Stimulated activated naive CD8-positive, alpha-beta T cell treated with anti-CD3 and anti-CD28 coated beads, Interleukin-15, Interleukin-2, amounts not matched to agents 100 ng/mL and 50 ng/mL, for 24 hours (primary cell): ENCODE data around the gene PBX3.
A peak's percentile ranks its signal among the peaks of the same experiment; 100 is the strongest.

Source experiments
- H3K27ac Mint-ChIP-seq: one replicate; pipeline ENCODE4 v1.8.0; 2021; ENCODE audit warnings: mild to moderate bottlenecking, mixed read lengths
- H3K27me3 Mint-ChIP-seq: one replicate; pipeline ENCODE4 v1.8.0; 2021; ENCODE audit warnings: mixed read lengths
- H3K36me3 Mint-ChIP-seq: one replicate; pipeline ENCODE4 v1.8.0; 2021; ENCODE audit warnings: low read depth, mixed read lengths
- H3K4me1 Mint-ChIP-seq: one replicate; pipeline ENCODE4 v1.8.0; 2021; ENCODE audit warnings: low read depth, mixed read lengths
- H3K4me3 Mint-ChIP-seq: one replicate; pipeline ENCODE4 v1.8.0; 2021; ENCODE audit warnings: mild to moderate bottlenecking, mixed read lengths
- H3K9me3 Mint-ChIP-seq: one replicate; pipeline ENCODE4 v1.8.0; 2021; ENCODE audit warnings: mixed read lengths

Gene PBX3

GRCh38 chr9:125956102-125956501 is 208.9 kb downstream of the PBX3 start:
- H3K36me3 Mint-ChIP-seq = no peaks in the 10 kb centered on the region
- H3K27me3 Mint-ChIP-seq = no peaks in the 10 kb centered on the region

GRCh38 chr9:125959315-125959714 is 212.1 kb downstream of the PBX3 start:
- Mint-ChIP-seq H3K4me1 (peaks cover 6% of the 10 kb centered on the region), H3K9me3 (no peaks in the 10 kb centered on the region), H3K36me3 (peaks cover 12% of the 10 kb centered on the region), H3K4me3 (no peak overlapping the region), H3K27ac (no peak overlapping the region), H3K27me3 (no peaks in the 10 kb centered on the region)

More at GRCh38 chr9:125956102-125956501, 208.9 kb downstream of the PBX3 start:
- Mint-ChIP-seq H3K9me3 (no peaks in the 10 kb centered on the region), H3K27ac (no peak overlapping the region), H3K4me3 (no peak overlapping the region), H3K4me1 (no peaks in the 10 kb centered on the region)

GRCh38 chr9:125959951-125960619 is 212.9 kb downstream of the PBX3 start:
- Mint-ChIP-seq H3K9me3 (no peaks in the 10 kb centered on the region), H3K27ac (no peak overlapping the region), H3K4me3 (no peak overlapping the region), H3K4me1 (peaks cover 6% of the 10 kb centered on the region), H3K36me3 (peaks cover 12% of the 10 kb centered on the region), H3K27me3 (no peaks in the 10 kb centered on the region)

- Mint-ChIP-seq H3K4me3 (no peak overlapping the region), H3K36me3 (peaks cover 12% of the 10 kb centered on the region)
Measured at GRCh38 chr9:125960626-125961025, 213.5 kb downstream of the PBX3 start.

GRCh38 chr9:125961072-125961471 is 213.9 kb downstream of the PBX3 start:
- H3K36me3 Mint-ChIP-seq = peaks cover 12% of the 10 kb centered on the region
- H3K27me3 Mint-ChIP-seq = no peaks in the 10 kb centered on the region
- no peak overlapping the region for H3K4me3 Mint-ChIP-seq
- no peak overlapping the region for H3K27ac Mint-ChIP-seq
- H3K4me1 Mint-ChIP-seq = peaks cover 6% of the 10 kb centered on the region
- no peaks in the 10 kb centered on the region for H3K9me3 Mint-ChIP-seq

More at GRCh38 chr9:125960626-125961025, 213.5 kb downstream of the PBX3 start:
- H3K9me3 Mint-ChIP-seq = no peaks in the 10 kb centered on the region
- no peaks in the 10 kb centered on the region for H3K27me3 Mint-ChIP-seq
- no peak overlapping the region for H3K27ac Mint-ChIP-seq
- peaks cover 6% of the 10 kb centered on the region for H3K4me1 Mint-ChIP-seq

- Mint-ChIP-seq H3K36me3 (peaks cover 19% of the 10 kb centered on the region), H3K4me3 (no peak overlapping the region), H3K9me3 (no peaks in the 10 kb centered on the region), H3K4me1 (peaks cover 11% of the 10 kb centered on the region), H3K27me3 (no peaks in the 10 kb centered on the region), H3K27ac (no peak overlapping the region)
Measured at GRCh38 chr9:125963932-125964331, 216.8 kb downstream of the PBX3 start.

GRCh38 chr9:125964702-125965225 is 217.6 kb downstream of the PBX3 start:
- H3K27ac Mint-ChIP-seq = no peak overlapping the region
- H3K9me3 Mint-ChIP-seq = no peaks in the 10 kb centered on the region
- H3K36me3 Mint-ChIP-seq = peaks cover 19% of the 10 kb centered on the region
- H3K27me3 Mint-ChIP-seq = no peaks in the 10 kb centered on the region
- peaks cover 11% of the 10 kb centered on the region for H3K4me1 Mint-ChIP-seq
- no peak overlapping the region for H3K4me3 Mint-ChIP-seq

GRCh38 chr9:125965477-125965876 is 218.3 kb downstream of the PBX3 start:
- H3K27ac Mint-ChIP-seq = no peak overlapping the region
- no peaks in the 10 kb centered on the region for H3K27me3 Mint-ChIP-seq
- no peak overlapping the region for H3K4me3 Mint-ChIP-seq
- H3K9me3 Mint-ChIP-seq = no peaks in the 10 kb centered on the region
- peaks cover 11% of the 10 kb centered on the region for H3K4me1 Mint-ChIP-seq
- H3K36me3 Mint-ChIP-seq = peaks cover 19% of the 10 kb centered on the region

GRCh38 chr9:125966466-125966865 is 219.3 kb downstream of the PBX3 start:
- Mint-ChIP-seq H3K4me1 (peaks cover 11% of the 10 kb centered on the region), H3K27ac (no peak overlapping the region), H3K4me3 (no peak overlapping the region), H3K27me3 (no peaks in the 10 kb centered on the region), H3K36me3 (peaks cover 19% of the 10 kb centered on the region), H3K9me3 (no peaks in the 10 kb centered on the region)

GRCh38 chr9:125966959-125967711 is 220.0 kb downstream of the PBX3 start:
- Mint-ChIP-seq H3K27me3 (no peaks in the 10 kb centered on the region), H3K9me3 (no peaks in the 10 kb centered on the region), H3K27ac (peak overlapping the region; percentile 14), H3K4me1 (peaks cover 11% of the 10 kb centered on the region), H3K36me3 (peaks cover 19% of the 10 kb centered on the region), H3K4me3 (no peak overlapping the region)

GRCh38 chr9:125968714-125969374 is 221.7 kb downstream of the PBX3 start:
- Mint-ChIP-seq H3K4me1 (peaks cover 8% of the 10 kb centered on the region), H3K27me3 (no peaks in the 10 kb centered on the region), H3K36me3 (peaks cover 7% of the 10 kb centered on the region), H3K4me3 (no peak overlapping the region), H3K9me3 (no peaks in the 10 kb centered on the region), H3K27ac (no peak overlapping the region)

GRCh38 chr9:125969462-125969861 is 222.3 kb downstream of the PBX3 start:
- Mint-ChIP-seq H3K36me3 (peaks cover 7% of the 10 kb centered on the region), H3K4me1 (peaks cover 5% of the 10 kb centered on the region), H3K27me3 (no peaks in the 10 kb centered on the region), H3K9me3 (no peaks in the 10 kb centered on the region), H3K27ac (no peak overlapping the region), H3K4me3 (no peak overlapping the region)

GRCh38 chr9:125969868-125970267 is 222.7 kb downstream of the PBX3 start:
- Mint-ChIP-seq H3K4me3 (no peak overlapping the region), H3K27me3 (no peaks in the 10 kb centered on the region), H3K9me3 (no peaks in the 10 kb centered on the region), H3K36me3 (peaks cover 7% of the 10 kb centered on the region), H3K27ac (no peak overlapping the region), H3K4me1 (peaks cover 5% of the 10 kb centered on the region)

GRCh38 chr9:125970340-125970739 is 223.2 kb downstream of the PBX3 start:
- Mint-ChIP-seq H3K4me1 (peaks cover 5% of the 10 kb centered on the region), H3K27ac (no peak overlapping the region), H3K27me3 (no peaks in the 10 kb centered on the region), H3K4me3 (no peak overlapping the region), H3K36me3 (peaks cover 7% of the 10 kb centered on the region), H3K9me3 (no peaks in the 10 kb centered on the region)

- Mint-ChIP-seq H3K27ac (no peak overlapping the region), H3K4me1 (peaks cover 5% of the 10 kb centered on the region), H3K36me3 (peaks cover 7% of the 10 kb centered on the region), H3K9me3 (no peaks in the 10 kb centered on the region), H3K4me3 (no peak overlapping the region), H3K27me3 (no peaks in the 10 kb centered on the region)
Measured at GRCh38 chr9:125971050-125971449, 223.9 kb downstream of the PBX3 start.
